ENCODE measurements around the gene DBF4. TPM values are rescaled to one million over a fixed set of nuclear protein-coding genes. Genes with fewer than 3 reads are reported as not detected.

The DBF4 gene
- total and polyA plus RNA-seq, 2 experiments from 2014 or later = 62.6 to 91.5 TPM

DNA sequence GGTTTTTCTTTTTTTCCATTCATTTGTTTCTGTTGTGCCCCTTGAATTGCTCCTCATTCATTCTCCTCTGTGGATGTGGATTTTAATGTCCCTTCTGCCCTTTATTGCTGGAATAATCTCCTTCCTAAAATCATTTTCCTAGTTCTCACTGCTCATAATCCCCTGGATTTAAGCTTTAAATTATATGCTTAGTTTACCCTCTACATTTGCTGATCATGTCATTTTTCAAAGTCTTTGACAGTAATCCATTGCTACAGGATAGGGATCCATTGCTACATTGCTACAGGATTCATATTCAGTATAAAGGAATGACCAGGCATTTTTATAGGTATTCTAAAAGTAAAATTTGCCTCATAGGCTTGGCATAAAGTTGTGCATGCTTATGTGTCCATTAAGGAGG lies 72.1 kb downstream of the DBF4 start:
- Mint-ChIP-seq H3K36me3 (ENCODE audit: low read depth) (peaks cover 2% of the 10 kb centered on the region; the same call in 2 of the 3 replicates), H3K9me3 (no peaks in the 10 kb centered on the region), H3K4me3 (no peak overlapping the region), H3K27ac (no peak overlapping the region), H3K4me1 (no peaks in the 10 kb centered on the region), H3K27me3 (ENCODE audit: insufficient read depth, low read depth, poor library complexity) (peaks cover 1% of the 10 kb centered on the region)
- Histone ChIP-seq H3K9me2 (ENCODE audit: insufficient read depth) (no peaks in the 10 kb centered on the region), H3K27me3 (ENCODE audit: insufficient read depth) (no peaks in the 10 kb centered on the region), H3K4me1 (ENCODE audit: insufficient read depth) (no peaks in the 10 kb centered on the region), H4K20me1 (replicated peaks; ENCODE audit: insufficient read depth) (peaks cover 3% of the 10 kb centered on the region; the same call in 1 of the 2 replicates), H3K4me2 (no peak overlapping the region), H2AFZ (no peak overlapping the region), H3K36me3 (ENCODE audit: insufficient read depth) (no peaks in the 10 kb centered on the region), H3K27ac (ENCODE audit: low read depth) (no peak overlapping the region), H3K79me2 (replicated peaks; ENCODE audit: insufficient read depth) (peaks cover 14% of the 10 kb centered on the region; the same call in 1 of the 2 replicates), H3K4me3 (no peak overlapping the region), H3F3A (replicated peaks; ENCODE audit: low read depth) (no peaks in the 10 kb centered on the region)
- no peak for TF ChIP-seq ZNF331 (CRISPR knock-in tag; IDR thresholded peaks at IDR 0.05; ENCODE audit: low read depth)
- DNase-seq (ENCODE audit: low spot score) (no peak), ATAC-seq (no peak)

Other genes with a start within 250 kb of the DBF4 start
- 0.83 and 0.89 TPM in 2 replicates for gene RUNDC3B, start 248.1 kb upstream of the DBF4 start, total RNA-seq (2014; rRNA removed; shearing (Covaris generic))
- 1.3 and 2.0 TPM in 2 replicates for gene RUNDC3B, start 248.1 kb upstream of the DBF4 start, polyA plus RNA-seq (2016; fragmentation: Nextera tagmentation; extraction: Ambion mirVana)
- 15.7 and 30.7 TPM in 2 replicates for gene SLC25A40, start 133 bp upstream of the DBF4 start, total RNA-seq (2014; rRNA removed; shearing (Covaris generic))
- 4.6 and 8.4 TPM in 2 replicates for gene SLC25A40, start 133 bp upstream of the DBF4 start, polyA plus RNA-seq (2016; fragmentation: Nextera tagmentation; extraction: Ambion mirVana)
- gene ADAM22, start 57.8 kb downstream of the DBF4 start, total RNA-seq (2014; rRNA removed; shearing (Covaris generic)) = 17.6 and 18.7 TPM in 2 replicates
- gene ADAM22, start 57.8 kb downstream of the DBF4 start, polyA plus RNA-seq (2016; fragmentation: Nextera tagmentation; extraction: Ambion mirVana) = 2.7 and 2.8 TPM in 2 replicates

All from GM23338 (cell line).